Stomach (tissue), 4 donors: Measurements from ENCODE around the gene CDK11A.
"Not testable (repeated sequence)": the region's sequence is repeated elsewhere in the genome, so short reads cannot be mapped to it uniquely, and the experiment has no call there.

Experiments used
- CTCF ChIP-seq, 7 experiments: fragments of 450-650 bp in 4 of 7; fragments of 200-600 bp in 3 of 7; sonication (generic) in 3 of 7; IDR thresholded peaks; one replicate each; pipeline ENCODE4 v1.5.1; 2016 to 2019; ENCODE audit warnings: antibody characterized with exemption in 7 of 7, control low read depth in 2 of 7, mild to moderate bottlenecking in 1 of 7
- POLR2A ChIP-seq, 4 donors: fragments of 450-650 bp; IDR thresholded peaks; one replicate each; pipeline ENCODE4 v1.6.1; 2016; ENCODE audit warnings: antibody characterized with exemption in 4 of 4, control low read depth in 2 of 4, mild to moderate bottlenecking in 1 of 4, moderate library complexity in 1 of 4
- POLR2AphosphoS5 ChIP-seq, 3 donors: sonication (generic); formaldehyde crosslinking; IDR thresholded peaks; one replicate each; pipeline ENCODE4 v1.6.1; 2016; ENCODE audit warnings: antibody characterized with exemption in 3 of 3

- peak in 2 of 7 experiments; percentile 10 for TF ChIP-seq CTCF (IDR thresholded peaks at IDR 0.05)
- not testable (repeated sequence) for TF ChIP-seq POLR2A (IDR thresholded peaks at IDR 0.05)
- peak in 2 of 3 donors; percentile 81 to 84 for TF ChIP-seq POLR2AphosphoS5 (IDR thresholded peaks at IDR 0.05)
These were observed 65.3 kb downstream of the CDK11A start, which contains the start of gene CDK11B for GRCh38 chr1:1658583-1659549.
